HPDE6-E6E7 (cell line): Measurements from ENCODE around the gene CSAG1.
"Not testable (repeated sequence)": the region's sequence is repeated elsewhere in the genome, so short reads cannot be mapped to it uniquely, and the experiment has no call there.

ENCODE experiments used
- DNase-seq: peaks from one replicate; pipeline ENCODE4 v3.0.0; 2011; ENCODE audit warnings: missing footprints; ENCODE audit errors: extremely low spot score

CSAG1 gene

DNA sequence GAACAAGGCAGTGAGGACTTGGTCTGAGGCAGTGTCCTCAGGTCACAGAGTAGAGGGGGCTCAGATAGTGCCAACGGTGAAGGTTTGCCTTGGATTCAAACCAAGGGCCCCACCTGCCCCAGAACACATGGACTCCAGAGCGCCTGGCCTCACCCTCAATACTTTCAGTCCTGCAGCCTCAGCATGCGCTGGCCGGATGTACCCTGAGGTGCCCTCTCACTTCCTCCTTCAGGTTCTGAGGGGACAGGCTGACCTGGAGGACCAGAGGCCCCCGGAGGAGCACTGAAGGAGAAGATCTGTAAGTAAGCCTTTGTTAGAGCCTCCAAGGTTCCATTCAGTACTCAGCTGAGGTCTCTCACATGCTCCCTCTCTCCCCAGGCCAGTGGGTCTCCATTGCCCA is 33.1 kb downstream of the CSAG1 start:
- DNase-seq: not testable (repeated sequence)

DNA sequence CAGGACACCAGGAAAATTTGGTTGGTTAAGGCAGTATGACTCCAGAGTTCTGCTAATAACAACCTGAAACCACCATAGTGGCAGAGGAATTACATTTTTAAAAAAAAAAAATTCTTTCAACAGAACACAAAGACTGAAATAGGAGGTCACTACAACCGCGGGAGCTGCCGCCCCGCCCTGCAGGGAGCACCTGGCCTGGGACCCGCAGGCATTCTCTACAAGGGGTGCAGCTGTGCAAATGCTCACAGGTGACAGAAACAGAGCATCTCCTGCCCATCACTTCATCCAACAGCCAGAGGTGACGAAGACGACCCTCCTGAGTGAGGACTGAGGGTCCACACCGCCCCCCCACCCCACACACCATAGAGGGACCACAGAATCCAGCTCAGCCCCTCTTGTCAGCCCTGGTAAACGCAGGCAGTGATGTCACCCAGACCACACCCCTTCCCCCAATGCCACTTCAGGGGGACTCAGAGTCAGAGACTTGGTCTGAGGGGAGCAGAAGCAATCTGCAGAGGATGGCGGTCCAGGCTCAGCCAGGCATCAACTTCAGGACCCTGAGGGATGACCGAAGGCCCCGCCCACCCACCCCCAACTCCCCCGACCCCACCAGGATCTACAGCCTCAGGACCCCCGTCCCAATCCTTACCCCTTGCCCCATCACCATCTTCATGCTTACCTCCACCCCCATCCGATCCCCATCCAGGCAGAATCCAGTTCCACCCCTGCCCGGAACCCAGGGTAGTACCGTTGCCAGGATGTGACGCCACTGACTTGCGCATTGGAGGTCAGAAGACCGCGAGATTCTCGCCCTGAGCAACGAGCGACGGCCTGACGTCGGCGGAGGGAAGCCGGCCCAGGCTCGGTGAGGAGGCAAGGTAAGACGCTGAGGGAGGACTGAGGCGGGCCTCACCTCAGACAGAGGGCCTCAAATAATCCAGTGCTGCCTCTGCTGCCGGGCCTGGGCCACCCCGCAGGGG is 35.3 kb downstream of the CSAG1 start, which contains the start of gene MAGEA3:
Gene MAGEA3 (plus strand): TSS at position 843 of the 980 bp plus-strand sequence. CDS start 2,039 bp downstream, outside the sequence.
- DNase-seq: not testable (repeated sequence)

DNA sequence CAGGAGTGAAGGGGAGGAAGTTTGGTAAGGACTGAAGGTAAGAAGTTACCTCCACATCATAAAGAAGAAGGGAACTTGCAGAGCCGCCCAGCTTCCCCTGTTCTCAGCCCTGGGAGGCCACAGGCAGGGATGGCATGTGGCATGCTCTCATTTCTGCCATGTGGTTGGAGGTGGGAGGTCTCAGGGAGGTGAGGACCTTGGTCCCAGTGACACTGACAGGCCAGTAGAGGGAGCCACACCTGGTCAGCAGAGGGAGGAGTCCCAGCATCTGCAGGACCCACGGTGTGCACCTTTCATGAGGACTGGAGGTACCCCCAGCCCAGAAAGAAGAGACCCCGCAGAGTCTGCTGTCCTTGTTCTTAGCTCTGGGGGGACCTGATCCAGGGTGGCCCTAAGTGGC is 52.5 kb downstream of the CSAG1 start:
- not testable (repeated sequence) for DNase-seq
